ENCODE measurements around the gene F7.

DNA sequence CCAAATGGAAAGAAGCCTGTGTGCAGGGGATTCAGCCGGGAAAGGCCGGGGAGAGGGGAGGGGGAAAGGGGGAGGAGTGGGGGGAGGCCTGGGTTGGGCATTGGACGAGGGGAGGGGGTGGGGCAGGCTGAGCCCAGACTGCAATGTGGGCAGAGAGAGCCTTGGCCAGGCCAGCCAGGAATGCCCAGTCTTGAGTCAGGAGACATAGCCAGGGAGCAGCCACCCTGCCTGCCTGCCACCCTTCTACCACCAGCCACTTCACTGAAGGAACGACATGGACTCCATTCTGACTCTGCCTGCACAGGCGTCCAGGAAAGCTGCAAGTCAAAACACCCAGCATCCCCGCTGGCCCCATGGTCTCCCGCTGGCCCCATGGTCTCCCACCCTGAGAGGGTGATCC, 53.4 kb downstream of the F7 start:
- TF ChIP-seq, protein P1, sequence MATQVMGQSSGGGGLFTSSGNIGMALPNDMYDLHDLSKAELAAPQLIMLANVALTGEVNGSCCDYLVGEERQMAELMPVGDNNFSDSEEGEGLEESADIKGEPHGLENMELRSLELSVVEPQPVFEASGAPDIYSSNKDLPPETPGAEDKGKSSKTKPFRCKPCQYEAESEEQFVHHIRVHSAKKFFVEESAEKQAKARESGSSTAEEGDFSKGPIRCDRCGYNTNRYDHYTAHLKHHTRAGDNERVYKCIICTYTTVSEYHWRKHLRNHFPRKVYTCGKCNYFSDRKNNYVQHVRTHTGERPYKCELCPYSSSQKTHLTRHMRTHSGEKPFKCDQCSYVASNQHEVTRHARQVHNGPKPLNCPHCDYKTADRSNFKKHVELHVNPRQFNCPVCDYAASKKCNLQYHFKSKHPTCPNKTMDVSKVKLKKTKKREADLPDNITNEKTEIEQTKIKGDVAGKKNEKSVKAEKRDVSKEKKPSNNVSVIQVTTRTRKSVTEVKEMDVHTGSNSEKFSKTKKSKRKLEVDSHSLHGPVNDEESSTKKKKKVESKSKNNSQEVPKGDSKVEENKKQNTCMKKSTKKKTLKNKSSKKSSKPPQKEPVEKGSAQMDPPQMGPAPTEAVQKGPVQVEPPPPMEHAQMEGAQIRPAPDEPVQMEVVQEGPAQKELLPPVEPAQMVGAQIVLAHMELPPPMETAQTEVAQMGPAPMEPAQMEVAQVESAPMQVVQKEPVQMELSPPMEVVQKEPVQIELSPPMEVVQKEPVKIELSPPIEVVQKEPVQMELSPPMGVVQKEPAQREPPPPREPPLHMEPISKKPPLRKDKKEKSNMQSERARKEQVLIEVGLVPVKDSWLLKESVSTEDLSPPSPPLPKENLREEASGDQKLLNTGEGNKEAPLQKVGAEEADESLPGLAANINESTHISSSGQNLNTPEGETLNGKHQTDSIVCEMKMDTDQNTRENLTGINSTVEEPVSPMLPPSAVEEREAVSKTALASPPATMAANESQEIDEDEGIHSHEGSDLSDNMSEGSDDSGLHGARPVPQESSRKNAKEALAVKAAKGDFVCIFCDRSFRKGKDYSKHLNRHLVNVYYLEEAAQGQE (IDR thresholded peaks at IDR 0.05; ENCODE audit: low read depth): no peak
- TF ChIP-seq CEBPB (IDR thresholded peaks at IDR 0.05): no peak

All from Ishikawa (cell line).